Subcutaneous abdominal adipose tissue (tissue), 5 donors: Measurements from ENCODE around the gene TMPRSS12.
"Not testable (repeated sequence)": the region's sequence is repeated elsewhere in the genome, so short reads cannot be mapped to it uniquely, and the experiment has no call there.

Source experiments
- H3K27ac ChIP-seq: one replicate; pipeline ENCODE4 v1.7.0; 2013; ENCODE audit warnings: low read depth, mild to moderate bottlenecking, inconsistent platforms, low read length, moderate library complexity
- H3K27me3 ChIP-seq, 5 donors: one replicate each; pipeline ENCODE4 v1.7.0; 2013; ENCODE audit warnings: low read length in 5 of 5, inconsistent platforms in 1 of 5; ENCODE audit not compliant: control insufficient read depth in 5 of 5, insufficient read depth in 4 of 5
- H3K36me3 ChIP-seq, 5 donors: one replicate each; pipeline ENCODE4 v1.7.0; 2013; ENCODE audit warnings: low read length in 5 of 5; ENCODE audit not compliant: control insufficient read depth in 5 of 5, insufficient read depth in 5 of 5
- H3K4me1 ChIP-seq, 5 donors: one replicate each; pipeline ENCODE4 v1.7.0; 2013; ENCODE audit warnings: low read length in 5 of 5, mild to moderate bottlenecking in 3 of 5, moderate library complexity in 1 of 5; ENCODE audit not compliant: control insufficient read depth in 5 of 5, insufficient read depth in 5 of 5
- H3K4me3 ChIP-seq, 5 donors: one replicate each; pipeline ENCODE4 v1.7.0; 2013; ENCODE audit warnings: low read length in 5 of 5, low read depth in 1 of 5
- H3K9ac ChIP-seq, 5 donors: one replicate each; pipeline ENCODE4 v1.7.0; 2013; ENCODE audit warnings: low read length in 5 of 5, mild to moderate bottlenecking in 4 of 5, moderate library complexity in 3 of 5
- H3K9me3 ChIP-seq, 5 donors: one replicate each; pipeline ENCODE4 v1.7.0; 2013; ENCODE audit warnings: low read length in 5 of 5; ENCODE audit not compliant: control insufficient read depth in 5 of 5
- donor health status: healthy.
- donor health status: healthy.
- donor health status: healthy.
- donor health status: healthy.
- donor health status: healthy.

TMPRSS12 gene

GRCh38 chr12:50855218-50855617, 12.5 kb downstream of the TMPRSS12 start:
- not testable (repeated sequence) for H3K4me3 ChIP-seq, H3K27ac ChIP-seq, H3K9me3 ChIP-seq, H3K36me3 ChIP-seq, H3K4me1 ChIP-seq, H3K27me3 ChIP-seq, H3K9ac ChIP-seq

DNA sequence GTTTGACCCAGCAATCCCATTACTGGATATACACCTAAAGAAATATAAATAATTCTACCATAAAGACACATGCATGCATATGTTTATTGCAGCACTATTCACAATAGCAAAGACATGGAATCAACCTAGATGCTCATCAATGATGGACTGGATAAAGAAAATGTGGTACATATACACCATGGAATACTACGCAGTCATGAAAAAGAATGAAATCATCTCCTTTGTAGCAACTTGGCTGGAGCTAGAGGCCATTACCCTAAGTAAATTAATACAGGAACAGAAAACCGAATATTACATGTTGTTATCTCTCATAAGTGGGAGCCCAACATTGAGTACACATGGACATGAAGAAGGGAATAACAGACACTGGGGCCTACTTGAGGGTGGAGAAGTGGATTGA, 13.0 kb downstream of the TMPRSS12 start:
- H3K4me1 ChIP-seq, H3K27me3 ChIP-seq, H3K9ac ChIP-seq, H3K36me3 ChIP-seq, H3K27ac ChIP-seq, H3K9me3 ChIP-seq, H3K4me3 ChIP-seq: not testable (repeated sequence)

DNA sequence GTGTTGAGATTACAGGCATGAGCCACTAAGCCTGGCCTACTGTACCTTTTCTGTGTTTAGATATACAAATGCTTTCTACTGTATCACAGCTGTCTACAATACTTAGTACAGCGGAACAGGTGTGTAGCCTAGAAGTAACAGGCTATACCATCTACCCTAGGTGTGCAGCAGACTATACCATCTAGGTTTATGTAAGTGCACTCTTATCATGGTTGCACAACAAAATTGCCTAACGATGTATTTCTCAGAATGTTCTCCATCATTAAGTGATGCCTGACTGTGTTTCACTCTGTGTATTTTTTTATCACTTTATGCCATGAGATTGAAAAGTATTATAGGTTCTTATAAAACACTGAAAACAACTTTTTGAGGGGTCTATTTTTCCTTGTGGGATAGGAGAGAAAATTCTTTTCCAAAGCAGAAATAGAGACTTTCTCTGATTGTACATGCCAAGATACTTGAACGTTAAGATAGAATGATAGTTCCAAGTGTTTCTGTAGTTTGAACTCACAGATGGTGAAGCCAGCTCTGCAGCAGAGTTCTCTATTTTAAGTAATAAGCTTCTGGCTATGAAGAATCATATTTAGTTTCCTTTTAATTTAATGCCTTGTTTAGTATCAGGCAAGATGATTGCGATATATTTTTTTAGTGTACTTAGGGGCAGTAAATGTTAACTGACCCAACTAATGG, 17.0 kb downstream of the TMPRSS12 start:
- peaks cover 0 to 4% (median 0%) of the 10 kb centered on the region in 5 donors for H3K9me3 ChIP-seq
- H3K27ac ChIP-seq, result no peak overlapping the region
- peaks cover 0 to 2% (median 0%) of the 10 kb centered on the region in 5 donors for H3K4me1 ChIP-seq
- H3K4me3 ChIP-seq, result no peak overlapping the region
- H3K9ac ChIP-seq, result no peak overlapping the region
- H3K27me3 ChIP-seq, result no peaks in the 10 kb centered on the region
- no peaks in the 10 kb centered on the region for H3K36me3 ChIP-seq

DNA sequence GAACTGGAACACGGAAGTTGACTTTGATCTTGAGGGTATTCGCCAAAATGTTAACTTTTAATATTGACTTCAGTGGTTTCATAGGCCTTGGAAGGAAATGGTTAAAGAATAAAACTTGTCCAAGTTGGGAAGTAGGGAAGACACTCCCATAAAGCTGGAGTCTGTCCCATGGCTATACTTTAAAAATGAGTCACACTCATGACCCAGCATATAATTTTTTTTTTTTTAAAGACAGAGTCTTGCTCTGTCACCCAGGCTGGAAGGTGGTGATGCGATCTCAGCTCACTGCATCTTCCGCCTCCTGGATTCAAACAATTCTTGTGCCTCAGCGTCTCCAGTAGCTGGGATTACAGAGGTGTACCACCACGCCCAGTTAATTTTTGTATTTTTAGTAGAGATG, 19.6 kb downstream of the TMPRSS12 start:
- Histone ChIP-seq H3K9ac (no peak overlapping the region), H3K27ac (no peak overlapping the region), H3K9me3 (peaks cover 0 to 9% (median 0%) of the 10 kb centered on the region in 5 donors), H3K4me1 (peaks cover 0 to 2% (median 0%) of the 10 kb centered on the region in 5 donors), H3K27me3 (no peaks in the 10 kb centered on the region), H3K4me3 (no peak overlapping the region), H3K36me3 (no peaks in the 10 kb centered on the region)

GRCh38 chr12:50865266-50865665, 22.5 kb downstream of the TMPRSS12 start:
- Histone ChIP-seq H3K9me3 (peaks cover 0 to 9% (median 0%) of the 10 kb centered on the region in 5 donors), H3K27me3 (no peaks in the 10 kb centered on the region), H3K4me1 (peaks cover 0 to 2% (median 0%) of the 10 kb centered on the region in 5 donors), H3K27ac (no peak overlapping the region), H3K36me3 (no peaks in the 10 kb centered on the region), H3K9ac (no peak overlapping the region), H3K4me3 (no peak overlapping the region)

- not testable (repeated sequence) for H3K9me3 ChIP-seq, H3K9ac ChIP-seq, H3K27me3 ChIP-seq, H3K4me1 ChIP-seq, H3K4me3 ChIP-seq, H3K36me3 ChIP-seq, H3K27ac ChIP-seq
Observed at GRCh38 chr12:50868881-50869280, 26.2 kb downstream of the TMPRSS12 start.

- Histone ChIP-seq H3K4me3 (peak overlapping the region in 1 of 5 donors; percentile 22), H3K9ac (no peak overlapping the region), H3K36me3 (no peaks in the 10 kb centered on the region)
Observed at GRCh38 chr12:50882563-50882962, 39.8 kb downstream of the TMPRSS12 start.

GRCh38 chr12:50887191-50887590, 44.5 kb downstream of the TMPRSS12 start:
- peaks cover 0 to 9% (median 7%) of the 10 kb centered on the region in 5 donors for H3K9me3 ChIP-seq
- no peaks in the 10 kb centered on the region for H3K4me1 ChIP-seq
- no peak overlapping the region for H3K4me3 ChIP-seq
- H3K27me3 ChIP-seq, result no peaks in the 10 kb centered on the region
- no peak overlapping the region for H3K9ac ChIP-seq
- H3K27ac ChIP-seq, result no peak overlapping the region
- no peaks in the 10 kb centered on the region for H3K36me3 ChIP-seq

More at GRCh38 chr12:50882563-50882962, 39.8 kb downstream of the TMPRSS12 start:
- Histone ChIP-seq H3K27ac (no peak overlapping the region), H3K27me3 (no peaks in the 10 kb centered on the region), H3K9me3 (peaks cover 0 to 9% (median 7%) of the 10 kb centered on the region in 5 donors), H3K4me1 (no peaks in the 10 kb centered on the region)

DNA sequence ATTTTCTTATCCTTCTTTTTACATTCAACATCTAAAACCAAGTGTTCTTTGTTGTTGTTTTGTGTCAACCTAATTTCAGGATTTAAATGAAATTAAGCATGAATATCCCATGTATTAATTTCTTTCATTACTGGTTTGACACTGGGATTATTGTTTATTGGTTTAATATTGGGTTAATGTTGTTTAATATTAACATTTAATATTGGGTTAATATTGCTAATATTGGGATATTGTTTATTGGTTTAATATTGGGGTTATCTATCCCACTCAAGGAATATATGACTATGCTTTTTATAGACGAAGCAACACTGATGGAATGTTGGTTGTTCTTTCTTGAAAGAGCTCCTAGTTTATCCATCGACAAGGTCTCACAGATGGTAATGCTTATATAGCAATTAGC, 45.9 kb downstream of the TMPRSS12 start:
- no peak overlapping the region for H3K9ac ChIP-seq
- no peak overlapping the region for H3K4me3 ChIP-seq

DNA sequence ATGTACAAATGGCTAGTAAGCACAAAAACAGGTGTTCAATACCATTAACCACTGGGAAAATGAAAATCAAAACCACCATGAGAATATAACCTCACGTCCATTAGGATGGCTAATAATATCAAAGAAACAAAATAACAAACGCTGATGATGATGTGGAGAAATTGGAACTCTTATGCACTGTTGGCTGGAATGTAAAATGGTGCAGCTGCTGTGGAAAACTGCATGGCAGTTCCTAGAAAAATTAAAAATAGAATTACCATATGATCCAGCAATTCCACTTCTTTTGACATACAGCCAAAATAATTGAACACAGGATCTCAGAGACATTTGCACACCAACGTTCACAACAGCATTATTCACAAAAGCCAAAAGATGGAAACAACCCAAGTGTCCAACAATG, 51.5 kb downstream of the TMPRSS12 start:
- Histone ChIP-seq H3K27ac (no peak overlapping the region), H3K4me3 (no peak overlapping the region), H3K27me3 (no peaks in the 10 kb centered on the region), H3K9me3 (peaks cover 0 to 10% (median 0%) of the 10 kb centered on the region in 5 donors), H3K4me1 (no peaks in the 10 kb centered on the region), H3K36me3 (no peaks in the 10 kb centered on the region), H3K9ac (no peak overlapping the region)

More for the DNA sequence above, 45.9 kb downstream of the TMPRSS12 start:
- H3K9me3 ChIP-seq, result no peaks in the 10 kb centered on the region
- no peaks in the 10 kb centered on the region for H3K27me3 ChIP-seq
- H3K36me3 ChIP-seq, result no peaks in the 10 kb centered on the region
- no peaks in the 10 kb centered on the region for H3K4me1 ChIP-seq
- no peak overlapping the region for H3K27ac ChIP-seq
